KMS-11 (cell line): ENCODE measurements around the gene TBC1D8.
"Not testable (repeated sequence)": the region's sequence is repeated elsewhere in the genome, so short reads cannot be mapped to it uniquely, and the experiment has no call there.

Source experiments
- H2AFZ ChIP-seq: fragments of 200-600 bp; sonication (generic); 2 replicates; pipeline ENCODE4 v1.6.1; 2016; ENCODE audit warnings: antibody characterized with exemption, mixed run types, low read depth
- H3K27ac ChIP-seq: fragments of 200-600 bp; sonication (generic); 2 replicates; pipeline ENCODE4 v1.6.1; 2016; ENCODE audit warnings: mild to moderate bottlenecking, mixed run types
- H3K27me3 ChIP-seq: fragments of 200-600 bp; sonication (generic); 2 replicates; pipeline ENCODE4 v1.6.1; 2017; ENCODE audit warnings: mild to moderate bottlenecking, low read depth, mixed run types, moderate library complexity; ENCODE audit not compliant: insufficient read depth
- H3K36me3 ChIP-seq: fragments of 200-600 bp; sonication (generic); 2 replicates; pipeline ENCODE4 v1.6.1; 2017; ENCODE audit warnings: mild to moderate bottlenecking, mixed run types; ENCODE audit not compliant: insufficient read depth
- H3K4me1 ChIP-seq: fragments of 200-600 bp; sonication (generic); 2 replicates; pipeline ENCODE4 v1.6.1; 2016; ENCODE audit warnings: mild to moderate bottlenecking, low read depth, mixed run types; ENCODE audit not compliant: poor library complexity, severe bottlenecking
- H3K4me2 ChIP-seq: fragments of 200-600 bp; sonication (generic); 2 replicates; pipeline ENCODE4 v1.7.0; 2016; ENCODE audit warnings: mild to moderate bottlenecking, mixed run types
- H3K4me3 ChIP-seq: fragments of 200-600 bp; sonication (generic); IDR thresholded peaks from 2 replicates; pipeline ENCODE4 v1.6.1; 2017; ENCODE audit warnings: low read depth, low read length, mixed read lengths; ENCODE audit not compliant: insufficient read depth
- H3K79me2 ChIP-seq: fragments of 200-600 bp; sonication (generic); 2 replicates; pipeline ENCODE4 v1.6.1; 2016; ENCODE audit warnings: low read depth, mixed run types; ENCODE audit not compliant: insufficient read depth
- H3K9ac ChIP-seq: fragments of 200-600 bp; sonication (generic); 2 replicates; pipeline ENCODE4 v1.6.1; 2016; ENCODE audit warnings: mild to moderate bottlenecking, mixed run types
- H4K20me1 ChIP-seq: fragments of 200-600 bp; sonication (generic); 2 replicates; pipeline ENCODE4 v1.6.1; 2016; ENCODE audit warnings: mild to moderate bottlenecking, mixed run types; ENCODE audit not compliant: insufficient read depth
- CTCF ChIP-seq: fragments of 200-600 bp; sonication (generic); conservative IDR thresholded peaks from 2 replicates; pipeline ENCODE4 v1.6.1; 2017; ENCODE audit warnings: low read depth, mild to moderate bottlenecking, antibody characterized with exemption, low read length, moderate library complexity, mixed read lengths

Gene TBC1D8

GRCh38 chr2:101168706-101169105 lies 17.5 kb upstream of the TBC1D8 start:
- no peak for TF ChIP-seq CTCF
- H3K27ac ChIP-seq: no peak overlapping the region
- H3K27me3 ChIP-seq: no peaks in the 10 kb centered on the region
- no peaks in the 10 kb centered on the region for H3K4me1 ChIP-seq
- no peaks in the 10 kb centered on the region for H4K20me1 ChIP-seq
- H3K9ac ChIP-seq: no peak overlapping the region
- H3K4me2 ChIP-seq: no peak overlapping the region
- no peak overlapping the region for H2AFZ ChIP-seq
- no peaks in the 10 kb centered on the region for H3K36me3 ChIP-seq
- H3K4me3 ChIP-seq: no peak overlapping the region
- H3K79me2 ChIP-seq: no peaks in the 10 kb centered on the region

- not testable (repeated sequence) for H3K4me3 ChIP-seq, H3K27ac ChIP-seq, H4K20me1 ChIP-seq, H3K79me2 ChIP-seq, H3K36me3 ChIP-seq, H3K27me3 ChIP-seq, H3K9ac ChIP-seq, H3K4me2 ChIP-seq, H2AFZ ChIP-seq, H3K4me1 ChIP-seq
Measured at GRCh38 chr2:101167532-101167931, 16.4 kb upstream of the TBC1D8 start.

- Histone ChIP-seq H3K4me1 (no peaks in the 10 kb centered on the region), H3K27me3 (no peaks in the 10 kb centered on the region), H3K9ac (no peak overlapping the region), H3K4me2 (no peak overlapping the region), H2AFZ (no peak overlapping the region), H3K36me3 (no peaks in the 10 kb centered on the region), H4K20me1 (no peaks in the 10 kb centered on the region), H3K27ac (no peak overlapping the region), H3K4me3 (no peak overlapping the region), H3K79me2 (no peaks in the 10 kb centered on the region)
- no peak for TF ChIP-seq CTCF
Measured at GRCh38 chr2:101164021-101164420, 12.8 kb upstream of the TBC1D8 start.

GRCh38 chr2:101162561-101163330 lies 11.6 kb upstream of the TBC1D8 start:
- no peak overlapping the region for H3K27ac ChIP-seq
- no peaks in the 10 kb centered on the region for H3K4me1 ChIP-seq
- H4K20me1 ChIP-seq: no peaks in the 10 kb centered on the region
- no peak for TF ChIP-seq CTCF
- no peaks in the 10 kb centered on the region for H3K36me3 ChIP-seq
- no peak overlapping the region for H2AFZ ChIP-seq
- H3K9ac ChIP-seq: no peak overlapping the region
- no peaks in the 10 kb centered on the region for H3K27me3 ChIP-seq
- H3K4me3 ChIP-seq: no peak overlapping the region
- no peaks in the 10 kb centered on the region for H3K79me2 ChIP-seq
- H3K4me2 ChIP-seq: no peak overlapping the region

- no peak overlapping the region for H2AFZ ChIP-seq
- no peaks in the 10 kb centered on the region for H3K27me3 ChIP-seq
- H3K4me3 ChIP-seq: no peak overlapping the region
- no peaks in the 10 kb centered on the region for H4K20me1 ChIP-seq
- no peak overlapping the region for H3K9ac ChIP-seq
- no peak for TF ChIP-seq CTCF
- no peaks in the 10 kb centered on the region for H3K36me3 ChIP-seq
- no peak overlapping the region for H3K4me2 ChIP-seq
- no peaks in the 10 kb centered on the region for H3K4me1 ChIP-seq
- no peaks in the 10 kb centered on the region for H3K79me2 ChIP-seq
- no peak overlapping the region for H3K27ac ChIP-seq
Measured at GRCh38 chr2:101161658-101162057, 10.5 kb upstream of the TBC1D8 start.
